Forelimb muscle (tissue), 1 donor: Measurements from ENCODE around the gene HLA-DOB. TPM values are rescaled to one million over a fixed set of nuclear protein-coding genes. Genes with fewer than 3 reads are reported as not detected.

Experiments used
- DNase-seq: peaks from one replicate; pipeline ENCODE4 v3.0.0-alpha.2; 2013; ENCODE audit warnings: low read depth
- polyA plus RNA-seq: library from polyadenylated mRNA; unstranded; fragments of 120-200 nt; gene quantifications from one replicate; pipeline ENCODE4 v1.2.1, GENCODE V29; 2013; ENCODE audit not compliant: insufficient read length

HLA-DOB gene
- polyA plus RNA-seq, 1 donor = 0.30 TPM

- DNase-seq = peak; percentile 92
Observed at GRCh38 chr6:32843979-32844838, 27.4 kb upstream of the HLA-DOB start, which contains the start of gene PSMB8. PSMB8 (minus strand) TSS chr6:32844047; CDS start chr6:32843996, 51 bp downstream.

- no peak for DNase-seq
Observed at GRCh38 chr6:32843331-32843978, 26.7 kb upstream of the HLA-DOB start.

- no peak for DNase-seq
Observed at GRCh38 chr6:32842690-32843089, 25.9 kb upstream of the HLA-DOB start.

DNA sequence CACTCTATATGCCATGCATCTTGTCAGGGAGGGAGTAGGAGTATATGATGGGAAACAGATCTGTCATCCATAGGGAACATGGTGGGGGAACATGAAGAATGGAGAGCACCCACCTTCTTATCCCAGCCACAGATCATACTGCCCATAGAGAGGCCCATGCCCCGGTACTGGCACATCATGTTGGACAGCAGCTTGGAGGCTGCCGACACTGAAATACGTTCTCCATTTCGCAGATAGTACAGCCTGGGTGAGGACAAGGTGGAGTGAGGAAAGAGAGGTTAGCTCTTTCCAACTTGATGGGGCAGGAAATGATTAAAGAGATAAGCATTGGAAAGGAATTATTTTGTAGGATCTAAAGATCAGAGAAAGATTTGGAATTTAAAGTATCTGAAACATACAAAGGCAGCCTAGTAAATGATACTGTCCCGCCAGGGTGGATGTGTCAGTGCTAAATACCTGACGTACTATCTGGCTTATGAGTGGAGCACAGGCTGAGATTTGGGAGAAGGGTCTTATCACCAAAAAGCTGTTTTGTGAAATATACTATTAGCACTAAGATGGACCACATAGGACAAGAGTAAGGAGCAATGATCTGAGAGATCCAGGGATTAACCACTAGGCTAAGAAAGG is 25.3 kb upstream of the HLA-DOB start:
- no peak for DNase-seq

GRCh38 chr6:32840604-32841246 is 23.9 kb upstream of the HLA-DOB start:
- no peak for DNase-seq

GRCh38 chr6:32839356-32839755 is 22.6 kb upstream of the HLA-DOB start:
- no peak for DNase-seq

DNA sequence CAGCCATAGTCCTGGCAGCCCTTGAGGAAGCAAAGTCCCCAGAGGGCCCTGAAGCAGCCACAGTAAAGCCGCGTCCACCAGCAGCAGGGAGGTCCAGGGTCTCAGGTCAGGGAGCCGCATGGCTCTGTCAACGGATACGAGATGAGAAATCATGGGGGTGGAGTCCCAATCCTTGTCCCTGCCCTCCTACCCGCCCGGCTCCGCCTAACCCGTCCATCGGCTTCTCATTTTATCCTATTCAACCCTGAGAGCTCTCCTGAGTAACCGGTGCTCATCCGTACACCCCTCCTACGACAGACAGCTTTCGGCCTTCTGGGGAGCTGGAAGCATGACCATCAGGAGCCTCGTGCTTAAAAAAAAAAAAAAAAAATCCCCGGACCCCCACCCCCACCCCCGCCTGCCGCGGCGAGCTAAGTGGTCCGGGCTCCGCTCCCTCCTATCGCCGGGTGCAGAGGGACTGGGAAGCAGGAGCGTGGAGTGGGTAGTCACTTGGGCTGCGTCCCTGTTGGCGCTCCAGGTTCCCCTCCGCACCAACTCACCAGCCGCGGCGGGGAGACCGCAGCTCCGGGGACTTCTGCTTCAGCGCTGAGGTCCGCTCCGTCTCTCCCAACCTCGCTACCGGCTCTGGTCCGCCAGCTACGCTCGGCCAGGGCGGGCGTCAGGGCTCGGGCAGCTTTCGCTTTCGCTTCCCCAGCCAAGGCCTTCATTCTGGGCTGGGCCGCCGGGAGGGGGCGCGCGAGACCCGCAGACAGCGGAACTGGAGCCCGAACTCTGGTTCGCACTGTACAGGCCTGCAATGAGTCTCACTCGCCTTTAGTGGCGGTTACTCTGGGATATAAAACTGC is 21.5 kb upstream of the HLA-DOB start, which contains the start of gene TAP2:
Gene TAP2 (minus strand): TSS at position 626 of the 845 bp plus-strand sequence. CDS start 506 bp downstream, at position 120.
- DNase-seq = peak; percentile 83

DNA sequence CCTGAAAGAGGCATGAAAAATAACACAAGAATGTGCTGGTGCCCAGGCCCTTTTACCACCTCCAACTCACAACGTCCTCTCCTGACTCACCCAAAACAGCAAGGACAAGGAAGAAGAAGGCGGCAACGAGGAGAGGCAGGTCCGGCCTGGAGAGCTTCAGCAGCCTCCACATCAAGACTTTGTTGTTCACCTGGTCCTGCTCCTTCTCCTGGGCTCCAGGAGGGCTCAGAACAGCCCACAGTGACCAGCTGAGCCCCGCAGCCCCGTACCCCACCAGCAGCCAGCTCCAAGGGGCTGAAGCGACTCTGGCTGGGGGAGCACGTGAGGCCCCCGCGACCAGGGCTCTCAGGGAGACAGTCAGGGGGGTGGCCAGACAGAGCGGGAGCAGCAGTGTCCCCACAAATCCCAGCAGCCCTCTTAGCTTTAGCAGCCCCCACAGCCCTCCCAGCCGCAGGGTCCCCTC is 20.9 kb upstream of the HLA-DOB start:
- DNase-seq = no peak

DNA sequence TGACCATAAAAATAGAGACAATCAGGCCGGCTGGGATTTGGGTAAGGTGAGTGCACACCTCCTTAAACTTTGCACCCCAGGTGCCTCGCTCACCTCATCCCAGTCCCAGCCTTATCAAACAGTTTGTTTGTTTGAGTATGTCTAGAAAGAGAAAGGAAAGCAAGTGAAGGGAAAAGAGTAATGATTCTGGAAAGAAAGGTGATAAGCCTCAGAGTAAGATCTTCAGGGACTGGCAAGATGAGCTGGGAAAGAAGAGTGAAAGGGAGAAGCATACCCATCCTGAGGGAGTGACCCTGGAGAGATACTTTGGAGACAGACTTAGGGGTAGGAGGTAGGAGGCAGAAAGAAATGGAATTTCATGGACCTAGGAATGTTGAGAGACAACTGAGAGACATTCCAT is 20.1 kb upstream of the HLA-DOB start:
- DNase-seq = no peak

DNA sequence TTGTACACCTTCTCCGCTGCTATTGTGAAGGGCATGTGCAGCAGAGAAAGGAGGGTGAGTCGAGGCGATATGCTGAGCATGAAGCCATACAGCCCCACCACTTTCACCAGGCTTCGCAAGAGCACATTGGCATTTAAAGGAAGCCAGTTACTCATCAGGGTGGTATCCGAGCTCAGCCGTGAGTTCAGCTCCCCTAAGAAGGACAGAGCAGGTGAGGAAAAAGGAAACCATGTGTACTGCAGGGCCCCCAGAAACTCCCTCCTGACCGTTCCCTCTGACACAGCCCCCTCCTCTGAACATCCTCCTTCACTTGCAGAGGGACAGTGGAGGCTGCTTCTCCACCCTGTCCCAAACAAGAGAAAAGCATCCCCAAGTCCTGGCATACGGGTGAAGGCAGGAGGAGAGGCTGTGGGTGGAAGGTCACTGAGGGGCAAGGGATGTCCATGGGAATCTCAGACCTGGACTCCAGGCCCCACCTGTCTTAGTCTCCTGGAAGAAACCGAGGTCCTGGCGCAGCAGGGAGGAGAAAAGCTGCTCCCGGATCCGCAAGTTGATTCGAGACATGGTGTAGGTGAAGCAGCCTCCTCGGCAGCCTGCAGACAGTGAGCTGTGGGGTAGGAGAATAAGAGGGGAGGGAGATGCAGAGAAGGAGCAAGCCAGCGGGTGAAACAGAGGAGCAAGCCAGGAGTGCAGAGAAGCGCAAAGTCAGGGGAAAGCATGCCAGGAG is 18.5 kb upstream of the HLA-DOB start:
- DNase-seq = no peak

DNA sequence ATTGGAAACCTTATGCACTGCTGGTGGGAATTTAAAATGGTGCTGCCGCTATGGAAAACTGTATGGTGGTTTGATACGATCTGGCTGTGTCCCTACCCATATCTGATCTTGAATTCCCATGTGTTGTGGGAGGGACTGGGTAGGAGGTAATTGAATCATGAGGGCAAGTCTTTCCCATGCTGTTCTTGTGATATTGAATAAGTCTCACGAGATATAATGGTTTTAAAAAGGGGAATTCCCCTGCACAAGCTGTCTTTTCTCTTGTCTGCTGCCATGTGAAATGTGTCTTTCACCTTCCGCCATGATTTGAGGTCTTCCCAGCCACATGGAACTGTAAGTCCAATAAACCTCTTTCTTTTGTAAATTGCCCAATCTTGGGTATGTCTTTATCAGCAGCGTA is 16.9 kb upstream of the HLA-DOB start:
- no peak for DNase-seq

GRCh38 chr6:32832535-32832934 is 15.7 kb upstream of the HLA-DOB start:
- DNase-seq = no peak

DNA sequence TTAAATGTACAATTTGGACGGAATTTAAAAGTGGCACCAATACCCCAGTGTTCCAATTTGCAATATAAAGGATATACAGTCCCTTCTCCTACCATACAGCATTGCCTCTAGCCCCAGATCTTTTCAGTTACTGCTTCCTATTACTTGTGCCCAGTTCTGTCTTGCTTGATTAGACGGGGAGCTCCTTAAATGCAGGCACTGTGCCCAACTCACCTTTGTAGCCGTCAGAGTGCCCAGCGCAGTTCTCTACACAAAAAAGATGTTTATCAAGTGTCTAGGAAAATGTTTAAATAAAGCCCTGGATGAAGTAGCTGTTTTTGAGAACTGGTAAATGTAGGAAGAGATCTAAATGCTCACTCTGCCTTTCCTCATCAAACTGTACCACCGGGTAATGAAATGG is 14.1 kb upstream of the HLA-DOB start:
- DNase-seq = no peak

- DNase-seq = no peak
Observed at GRCh38 chr6:32830017-32830416, 13.2 kb upstream of the HLA-DOB start.

- DNase-seq = no peak
Observed at GRCh38 chr6:32829495-32829894, 12.7 kb upstream of the HLA-DOB start.

DNA sequence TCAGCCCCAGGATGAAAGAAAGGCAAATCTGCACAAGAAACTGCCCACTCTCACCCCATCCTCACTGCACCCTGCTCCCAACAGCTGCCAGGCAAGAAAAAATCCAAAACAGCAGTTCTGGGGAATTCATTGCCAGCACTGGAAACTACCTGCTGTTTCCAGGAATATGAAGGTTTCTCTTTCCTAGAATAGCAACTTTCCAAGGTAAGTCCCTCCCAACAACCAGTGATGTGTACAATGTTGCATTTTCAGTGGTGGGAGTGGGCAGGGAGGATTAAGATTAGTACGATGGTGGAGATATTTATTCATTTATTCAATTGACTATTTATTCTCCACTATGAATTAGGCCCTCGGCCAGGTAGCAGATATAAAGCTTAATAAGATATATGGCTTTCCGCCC is 10.2 kb upstream of the HLA-DOB start:
- DNase-seq = no peak

- DNase-seq = no peak
Observed at GRCh38 chr6:32825966-32826365, 9.2 kb upstream of the HLA-DOB start.

GRCh38 chr6:32819729-32820128 is 2.9 kb upstream of the HLA-DOB start:
- no peak for DNase-seq

- DNase-seq = no peak
Observed at GRCh38 chr6:32818867-32819266, 2.1 kb upstream of the HLA-DOB start.

DNA sequence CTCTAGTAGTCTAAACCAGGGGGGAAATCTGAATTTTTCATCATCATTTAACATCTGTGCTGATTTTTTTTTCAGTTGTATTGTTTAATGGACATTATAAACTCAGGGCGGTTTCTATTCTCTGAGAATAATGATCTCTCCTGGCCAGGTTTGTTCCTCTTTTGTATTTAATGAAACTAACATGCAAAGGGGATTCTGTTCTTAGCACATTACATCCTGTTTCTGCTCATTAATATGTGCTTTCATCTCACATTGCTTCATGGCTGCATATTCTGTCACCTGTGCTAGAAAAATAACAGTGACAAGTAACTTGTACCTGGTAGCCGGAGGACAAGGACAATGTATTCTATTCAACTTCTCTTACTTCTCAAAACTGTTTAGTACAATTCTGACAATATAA is 806 bp downstream of the HLA-DOB start:
- DNase-seq = no peak
